KG1 (cell line): Measurements from ENCODE around the gene WDR6.

ENCODE experiments used
- DNase-seq: peaks from one replicate; lab custom pipeline; 2025; lab: John Stamatoyannopoulos, UW

The WDR6 gene

GRCh38 chr3:49007068-49007770 is at the start of gene WDR6:
WDR6 (plus strand) TSS chr3:49007391; CDS start chr3:49007432, 41 bp downstream.
- DNase-seq = peak; percentile 96

- no peak for DNase-seq
Measured at GRCh38 chr3:48960841-48961413, 46.3 kb upstream of the WDR6 start.

GRCh38 chr3:48962340-48962739 is 44.9 kb upstream of the WDR6 start:
- DNase-seq = no peak

GRCh38 chr3:48962939-48963338 is 44.3 kb upstream of the WDR6 start:
- no peak for DNase-seq

GRCh38 chr3:48963591-48963990 is 43.6 kb upstream of the WDR6 start:
- DNase-seq = no peak

GRCh38 chr3:48966367-48966766 is 40.8 kb upstream of the WDR6 start:
- no peak for DNase-seq

GRCh38 chr3:48966876-48967361 is 40.3 kb upstream of the WDR6 start:
- no peak for DNase-seq

- no peak for DNase-seq
Measured at GRCh38 chr3:48970586-48970985, 36.6 kb upstream of the WDR6 start.

GRCh38 chr3:48974076-48974864 is 32.9 kb upstream of the WDR6 start:
- no peak for DNase-seq

- DNase-seq = no peak
Measured at GRCh38 chr3:48979451-48979850, 27.7 kb upstream of the WDR6 start.

GRCh38 chr3:48980295-48980694 is 26.9 kb upstream of the WDR6 start:
- no peak for DNase-seq

- DNase-seq = no peak
Measured at GRCh38 chr3:48982016-48982415, 25.2 kb upstream of the WDR6 start.

- DNase-seq = no peak
Measured at GRCh38 chr3:48982686-48983085, 24.5 kb upstream of the WDR6 start.

- no peak for DNase-seq
Measured at GRCh38 chr3:48983096-48983495, 24.1 kb upstream of the WDR6 start.

GRCh38 chr3:48984663-48985062 is 22.5 kb upstream of the WDR6 start:
- no peak for DNase-seq

GRCh38 chr3:48985831-48986376 is 21.3 kb upstream of the WDR6 start:
- no peak for DNase-seq

- DNase-seq = no peak
Measured at GRCh38 chr3:48989126-48989795, 17.9 kb upstream of the WDR6 start.

GRCh38 chr3:48989796-48990635 is 17.2 kb upstream of the WDR6 start, which contains the start of gene P4HTM:
P4HTM (plus strand) TSS chr3:48990241; CDS start chr3:48990257, 16 bp downstream.
- peak; percentile 43 for DNase-seq

- peak; percentile 28 for DNase-seq
Measured at GRCh38 chr3:48990636-48991469, 16.3 kb upstream of the WDR6 start.
